GM19025 (cell line): ENCODE results near the gene GPRC5A.

Experiments used
- ATAC-seq: cut with Tn5 transposase; IDR thresholded peaks from one replicate; pipeline ENCODE4 v1.9.1; 2021; ENCODE audit warnings: mild to moderate bottlenecking, low read depth, moderate library complexity; ENCODE audit not compliant: unreplicated experiment

GPRC5A gene

GRCh38 chr12:12908711-12909110 is 17.3 kb downstream of the GPRC5A start:
- ATAC-seq, result no peak

- ATAC-seq, result no peak
These were observed 18.0 kb downstream of the GPRC5A start for GRCh38 chr12:12909228-12909994.

DNA sequence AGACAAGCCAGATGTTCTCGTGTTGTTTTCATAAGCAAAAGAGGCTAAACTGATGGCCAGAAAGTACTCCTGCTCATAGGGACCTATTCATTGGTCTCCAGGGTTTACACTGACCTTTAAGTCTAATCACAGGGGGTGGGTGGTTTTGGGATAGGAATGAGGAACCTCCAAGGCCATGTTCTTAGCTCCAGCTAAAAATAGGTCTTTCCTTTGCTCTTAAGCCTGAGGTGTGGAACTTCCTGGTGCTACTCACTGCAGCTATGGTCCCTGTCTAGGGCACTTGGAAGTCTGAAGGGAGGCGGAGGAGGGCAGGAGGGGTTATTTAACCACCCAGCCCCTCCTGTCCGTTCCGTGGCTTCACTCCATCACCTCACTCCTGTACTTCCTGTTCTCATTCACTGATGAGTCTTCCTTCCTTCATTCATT is 18.6 kb downstream of the GPRC5A start:
- no peak for ATAC-seq

DNA sequence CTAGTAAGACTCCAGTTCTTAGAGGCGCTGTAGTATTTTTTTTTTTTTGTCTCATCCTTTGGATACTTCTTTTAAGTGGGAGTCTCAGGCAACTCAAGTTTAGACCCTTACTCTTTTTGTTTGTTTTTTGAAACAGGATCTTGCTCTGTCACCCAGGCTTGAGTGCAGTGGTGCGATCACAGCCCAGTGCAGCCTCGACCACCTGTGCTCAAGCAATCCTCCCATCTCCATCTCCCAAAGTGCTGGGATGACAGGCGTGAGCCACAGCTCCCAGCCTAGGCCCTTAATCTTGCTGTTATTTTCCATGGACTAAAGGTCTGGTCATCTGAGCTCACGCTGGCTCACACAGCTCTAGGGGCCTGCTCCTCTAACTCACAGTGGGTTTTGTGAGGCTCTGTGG is 21.3 kb downstream of the GPRC5A start:
- no peak for ATAC-seq

- ATAC-seq, result no peak
These were observed 24.3 kb downstream of the GPRC5A start for GRCh38 chr12:12915656-12916055.

DNA sequence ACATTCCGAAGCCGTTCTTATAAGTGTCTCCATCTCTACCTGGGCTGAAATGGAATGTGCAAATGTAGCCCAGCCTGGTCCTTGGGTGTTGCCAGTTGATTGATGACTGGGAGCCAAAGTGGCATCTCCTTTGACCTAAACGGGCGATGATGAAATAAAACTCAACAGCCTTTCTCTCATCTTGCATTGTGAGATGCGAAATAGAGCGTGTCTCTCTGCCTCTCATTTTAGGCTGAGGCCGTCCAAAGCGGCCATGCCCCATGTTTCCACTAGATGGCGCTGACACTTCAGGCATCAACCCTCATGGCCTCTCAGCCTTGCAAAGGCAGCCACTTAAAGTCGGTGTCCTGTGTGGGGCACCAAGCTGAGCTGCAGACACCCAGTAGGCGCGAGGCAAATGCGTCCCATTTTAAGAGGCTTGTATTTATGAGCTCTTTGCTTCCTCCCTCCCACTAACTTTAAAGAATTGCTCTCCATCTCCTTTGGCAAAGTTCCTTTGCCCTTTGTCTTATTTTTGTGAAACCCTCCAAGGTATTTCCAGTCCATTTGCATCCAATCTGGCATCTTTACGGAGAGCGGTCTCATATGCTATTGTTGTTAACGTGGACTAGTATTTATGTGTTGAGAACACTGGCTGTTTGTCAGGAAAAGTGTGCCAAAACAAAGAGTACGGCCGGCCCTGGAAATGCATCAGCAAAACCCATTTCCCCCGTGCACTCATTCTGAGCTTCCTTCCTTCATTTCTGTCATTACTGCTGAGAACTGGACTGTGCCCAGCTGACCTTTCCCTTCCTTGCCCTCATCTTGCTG is 25.0 kb downstream of the GPRC5A start:
- ATAC-seq, result peak; percentile 96

DNA sequence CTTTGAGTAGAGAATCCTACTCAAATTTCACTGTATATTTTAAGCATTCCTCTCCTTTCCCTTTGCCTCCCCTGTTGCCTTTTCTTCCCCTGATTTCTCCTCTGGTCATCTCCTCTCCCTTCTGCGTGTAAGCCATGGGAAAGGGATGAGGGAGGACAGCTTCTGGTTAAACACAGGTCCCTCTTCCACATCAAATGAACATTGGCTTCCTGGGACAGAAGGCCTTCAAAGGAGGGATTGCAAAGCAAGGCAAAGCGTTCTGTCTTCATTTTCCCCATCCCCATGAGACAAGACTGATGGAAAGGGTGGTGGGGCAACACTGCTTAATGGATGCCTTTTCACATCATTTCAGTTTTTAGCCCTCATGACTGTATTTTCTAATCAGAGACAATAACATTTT is 26.2 kb downstream of the GPRC5A start:
- ATAC-seq, result no peak

GRCh38 chr12:12918781-12919389 is 27.5 kb downstream of the GPRC5A start:
- no peak for ATAC-seq

- no peak for ATAC-seq
These were observed 28.5 kb downstream of the GPRC5A start for GRCh38 chr12:12919666-12920435.

- no peak for ATAC-seq
These were observed 30.8 kb downstream of the GPRC5A start for GRCh38 chr12:12922191-12922616.

- ATAC-seq, result no peak
These were observed 31.6 kb downstream of the GPRC5A start for GRCh38 chr12:12922978-12923377.

GRCh38 chr12:12924169-12924568 is 32.8 kb downstream of the GPRC5A start:
- no peak for ATAC-seq

- ATAC-seq, result no peak
These were observed 34.0 kb downstream of the GPRC5A start for GRCh38 chr12:12925388-12925787.

DNA sequence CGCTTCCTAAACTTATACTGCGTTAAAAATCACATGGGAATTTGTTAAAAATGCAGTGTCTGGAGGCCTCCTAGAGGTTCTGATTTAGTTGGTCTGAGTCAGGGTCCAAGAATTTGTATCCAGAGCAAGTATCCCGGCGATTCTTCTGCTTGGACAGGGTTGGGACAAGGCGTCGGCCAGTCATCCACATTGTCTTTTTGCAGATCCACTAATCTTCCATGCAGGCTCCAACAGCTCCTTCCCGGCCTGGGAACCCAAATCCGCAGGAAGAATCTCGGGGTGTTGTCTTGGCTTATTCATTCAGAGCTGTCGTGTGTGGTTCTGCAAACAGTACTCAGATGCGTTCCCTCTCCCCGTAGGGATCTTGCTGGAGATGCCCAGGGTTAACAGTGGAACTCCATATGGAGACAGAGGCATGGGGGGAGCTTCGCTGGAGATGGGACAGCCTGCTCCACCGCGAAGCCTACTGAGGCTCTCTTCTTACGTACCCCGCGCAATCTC is 35.3 kb downstream of the GPRC5A start:
- no peak for ATAC-seq

- ATAC-seq, result no peak
These were observed 36.1 kb downstream of the GPRC5A start for GRCh38 chr12:12927211-12928079.

DNA sequence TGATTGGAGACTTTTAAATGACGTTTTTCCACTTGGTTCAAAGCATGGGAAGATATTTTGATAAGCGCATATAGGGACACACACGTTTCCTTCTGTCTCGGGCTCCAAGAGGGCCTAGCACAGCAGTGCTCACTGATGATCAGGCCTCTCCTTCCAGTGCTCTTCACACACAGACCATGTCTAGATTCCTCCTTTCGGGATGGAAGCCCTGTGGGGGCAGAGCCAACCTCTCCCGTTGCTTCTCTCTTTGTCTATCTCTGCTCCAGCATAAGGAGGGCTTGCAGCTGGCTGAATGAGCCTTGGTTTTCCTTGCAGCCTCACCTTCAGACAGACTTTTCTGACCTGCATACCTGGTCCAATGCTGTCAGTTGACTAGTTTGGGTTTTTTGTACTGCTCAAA is 38.3 kb downstream of the GPRC5A start:
- no peak for ATAC-seq

- no peak for ATAC-seq
These were observed 39.4 kb downstream of the GPRC5A start for GRCh38 chr12:12930633-12931219.

GRCh38 chr12:12933742-12934141 is 42.4 kb downstream of the GPRC5A start:
- no peak for ATAC-seq

DNA sequence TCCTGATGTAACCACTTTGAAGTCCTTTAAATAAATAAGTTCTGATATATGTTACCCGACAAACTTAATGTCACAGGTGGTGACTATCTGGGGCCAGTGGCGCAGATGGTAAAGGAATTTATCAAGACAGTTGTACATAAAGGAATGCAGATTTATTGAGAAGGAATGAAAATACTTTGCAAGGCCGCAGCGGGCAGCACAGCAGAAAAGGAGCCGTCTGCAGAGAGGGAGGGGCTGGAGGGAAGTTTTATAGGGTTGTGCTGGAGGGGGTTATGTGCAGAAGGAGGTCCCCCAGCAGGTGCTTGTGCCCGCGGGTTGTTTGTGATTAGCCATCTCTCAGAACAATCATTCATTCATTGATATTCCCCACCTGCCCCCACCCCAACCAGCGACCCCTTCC is 43.2 kb downstream of the GPRC5A start:
- ATAC-seq, result no peak
